Nucleus accumbens (tissue), 56 donors: ENCODE measurements around the gene RNF212B.
"Not testable (repeated sequence)": the region's sequence is repeated elsewhere in the genome, so short reads cannot be mapped to it uniquely, and the experiment has no call there.

Experiments
- DNase-seq, 56 donors: peaks; one replicate each; lab custom pipeline; 2025; lab: John Stamatoyannopoulos, UW

The RNF212B gene

DNA sequence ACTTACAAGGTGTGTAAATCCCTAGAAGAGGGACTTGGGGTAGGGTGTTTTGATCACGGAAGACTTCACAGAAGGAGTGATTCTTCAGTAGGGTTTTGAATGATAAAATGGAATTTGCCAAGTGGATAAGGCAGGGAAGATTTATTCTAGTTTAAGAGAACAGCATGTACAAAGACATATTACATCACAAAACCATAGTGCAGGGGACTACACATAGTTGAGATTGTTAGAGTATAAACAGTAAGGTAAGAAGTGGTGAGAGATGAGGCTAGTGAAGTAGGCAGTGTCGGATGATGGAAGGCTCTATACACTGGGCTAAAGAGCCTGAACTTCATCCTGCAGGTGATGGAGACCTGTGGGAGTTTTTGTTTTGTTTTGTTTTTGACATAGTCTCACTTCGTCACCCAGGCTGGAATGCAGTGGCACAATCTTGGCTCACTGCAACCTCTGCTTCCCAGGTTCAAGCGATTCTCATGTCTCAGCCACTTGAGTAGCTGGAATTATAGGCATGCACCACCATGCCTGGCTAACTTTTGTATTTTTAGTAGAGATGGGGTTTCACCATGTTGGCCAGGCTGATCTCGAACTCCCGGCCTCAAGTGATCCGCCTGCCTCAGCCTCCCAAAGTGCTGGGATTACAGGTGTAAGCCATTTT is 3.5 kb downstream of the RNF212B start:
- DNase-seq, result not testable (repeated sequence)

DNA sequence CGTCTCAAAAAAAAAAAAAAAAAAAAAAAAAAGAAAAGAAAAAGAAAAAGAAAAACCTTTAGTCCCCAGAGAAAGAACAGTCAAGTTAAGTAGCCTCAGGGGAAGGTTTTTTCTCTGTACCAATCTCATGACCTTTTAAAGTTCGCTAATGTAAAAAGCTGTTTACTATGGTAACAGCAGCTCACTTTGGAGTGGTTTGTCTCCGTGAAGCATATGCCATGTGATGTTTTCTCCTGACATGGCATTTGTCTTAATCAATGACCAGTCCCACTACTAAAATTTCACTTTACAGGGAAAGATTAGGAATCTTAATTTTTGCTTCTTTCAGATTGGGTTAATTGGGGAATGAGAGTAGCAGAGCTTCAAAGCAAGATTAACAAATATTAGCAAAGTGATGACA is 4.3 kb downstream of the RNF212B start:
- DNase-seq, result no peak

DNA sequence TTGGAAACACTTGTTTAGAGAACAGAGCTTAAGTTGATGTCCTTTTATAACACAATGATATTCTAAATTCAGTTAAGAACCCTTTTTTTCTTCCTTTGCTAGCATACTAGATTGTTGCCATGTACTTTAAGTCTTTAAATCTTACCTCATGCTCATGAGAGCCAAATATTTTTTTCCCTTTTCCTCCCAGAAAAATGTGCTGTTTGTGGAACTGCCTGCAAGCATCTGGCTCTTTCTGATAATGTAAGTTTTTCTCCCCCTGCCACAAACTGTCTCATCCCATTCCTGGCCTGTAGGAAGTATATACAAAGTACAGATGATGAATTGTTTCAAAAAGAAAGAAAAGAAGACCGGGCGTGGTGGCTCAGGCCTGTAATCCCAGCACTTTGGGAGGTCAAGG is 5.3 kb downstream of the RNF212B start:
- no peak for DNase-seq

DNA sequence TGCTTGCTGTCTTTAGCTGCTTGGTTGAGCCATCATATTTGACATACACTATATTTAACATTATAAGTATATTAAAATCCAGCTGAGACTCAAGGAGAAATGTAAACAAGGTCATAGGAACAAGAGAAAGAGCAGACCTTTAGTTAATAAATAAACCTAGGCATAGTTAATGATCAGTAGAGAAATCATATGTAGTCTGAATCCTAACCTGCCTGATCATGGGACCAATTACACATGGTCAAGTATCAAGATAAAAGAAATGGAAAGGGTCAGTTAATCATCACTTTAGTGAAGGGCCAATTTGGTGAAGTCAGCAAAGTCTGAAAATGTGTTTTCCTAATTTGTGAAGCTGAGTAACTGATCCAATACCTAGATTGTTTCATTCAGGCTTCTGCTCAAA is 7.5 kb downstream of the RNF212B start:
- no peak for DNase-seq

DNA sequence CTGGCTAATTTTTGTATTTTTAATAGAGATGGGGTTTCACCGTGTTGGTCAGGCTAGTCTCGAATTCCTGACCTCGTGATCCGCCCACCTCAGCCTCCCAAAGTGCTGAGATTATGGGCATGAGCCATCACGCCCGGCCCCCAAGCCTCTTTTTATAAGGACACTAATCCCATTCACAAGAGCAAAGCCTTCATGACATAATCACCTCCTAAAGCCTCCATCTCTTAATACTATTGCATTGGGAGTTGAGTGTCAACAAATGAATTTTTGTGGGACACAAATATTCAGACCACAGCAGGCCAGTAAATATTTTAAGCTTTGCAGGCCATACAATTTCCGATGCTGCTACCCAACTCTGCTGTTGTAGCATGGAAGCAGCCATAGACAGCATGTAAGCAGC is 10.9 kb downstream of the RNF212B start:
- DNase-seq, result no peak

DNA sequence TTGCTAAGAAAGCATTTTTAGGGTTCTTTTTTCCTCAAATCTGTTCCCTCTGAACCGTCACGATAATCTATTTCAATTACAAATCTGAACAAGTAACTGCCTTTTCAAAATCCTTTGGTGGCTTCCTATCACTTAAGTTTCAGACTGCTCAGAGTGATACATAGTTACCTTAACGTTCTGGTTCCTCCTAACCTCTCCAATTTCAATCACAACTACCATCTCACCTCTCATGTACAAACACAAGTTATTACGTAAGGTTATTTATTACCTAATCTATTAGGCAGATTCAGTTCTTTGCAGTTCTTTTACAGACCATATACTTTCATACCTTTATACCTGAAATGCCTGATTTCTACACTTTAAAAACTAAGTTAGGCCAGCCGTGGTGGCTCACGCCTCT is 12.1 kb downstream of the RNF212B start:
- no peak for DNase-seq

DNA sequence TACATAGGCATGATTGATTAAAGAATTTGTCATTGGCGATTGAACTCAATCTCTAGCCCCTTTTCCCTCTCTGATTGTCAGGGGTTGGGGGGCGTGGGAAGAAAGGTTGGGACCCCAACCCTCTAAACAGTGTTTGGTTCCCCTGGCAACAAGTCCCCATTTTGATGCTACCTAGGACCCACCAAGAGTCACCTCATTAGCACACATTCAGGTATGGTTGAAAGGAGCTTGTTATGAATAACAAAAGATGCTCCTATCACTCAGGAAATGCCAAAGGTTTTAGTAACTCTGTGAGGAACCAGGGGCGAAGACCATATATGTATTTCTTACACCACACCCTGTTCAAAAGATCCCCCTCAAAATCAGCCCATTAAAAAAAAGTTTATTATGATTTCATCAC is 14.3 kb downstream of the RNF212B start:
- no peak for DNase-seq

DNA sequence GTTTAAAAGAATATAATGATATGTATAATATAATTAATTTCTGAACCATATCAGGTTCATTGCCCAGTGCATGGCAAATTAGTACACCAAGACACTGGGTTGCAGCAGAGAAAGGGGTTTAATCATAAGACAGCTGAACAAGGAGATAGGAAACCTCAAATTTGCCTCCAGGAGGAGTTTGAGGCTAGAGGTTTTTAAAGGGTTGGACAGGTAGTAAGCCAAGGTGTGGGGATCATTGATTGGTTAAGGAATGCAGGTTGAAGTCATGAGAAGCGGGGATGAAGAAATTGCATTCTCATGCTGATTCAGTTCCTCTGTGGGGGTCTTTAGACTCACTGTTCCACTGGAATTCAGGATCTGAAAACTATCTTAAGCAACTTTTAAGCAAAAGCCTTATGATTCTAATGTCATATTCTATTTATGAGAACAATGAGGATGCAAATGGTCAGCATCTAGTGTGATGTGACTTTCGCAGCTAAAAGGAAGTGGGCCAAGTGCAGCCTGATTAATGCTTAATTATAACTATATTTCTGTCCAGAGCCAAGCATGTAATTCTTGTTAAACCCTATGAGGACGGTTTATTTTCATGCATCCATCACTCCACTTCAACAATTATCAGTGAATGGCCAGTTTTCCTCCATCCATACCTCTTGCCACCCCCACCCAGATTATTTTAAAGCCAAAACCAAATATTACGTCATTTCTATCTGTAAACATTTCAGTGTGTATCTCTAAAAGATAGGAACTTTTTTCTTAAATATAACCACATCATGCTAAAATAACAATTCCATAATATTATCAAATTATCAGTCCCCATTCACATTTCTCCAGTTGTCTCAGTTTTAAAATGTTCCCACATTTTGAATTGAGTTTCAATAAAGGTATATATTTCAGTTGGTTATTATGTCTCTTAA is 14.9 kb downstream of the RNF212B start:
- no peak for DNase-seq

DNA sequence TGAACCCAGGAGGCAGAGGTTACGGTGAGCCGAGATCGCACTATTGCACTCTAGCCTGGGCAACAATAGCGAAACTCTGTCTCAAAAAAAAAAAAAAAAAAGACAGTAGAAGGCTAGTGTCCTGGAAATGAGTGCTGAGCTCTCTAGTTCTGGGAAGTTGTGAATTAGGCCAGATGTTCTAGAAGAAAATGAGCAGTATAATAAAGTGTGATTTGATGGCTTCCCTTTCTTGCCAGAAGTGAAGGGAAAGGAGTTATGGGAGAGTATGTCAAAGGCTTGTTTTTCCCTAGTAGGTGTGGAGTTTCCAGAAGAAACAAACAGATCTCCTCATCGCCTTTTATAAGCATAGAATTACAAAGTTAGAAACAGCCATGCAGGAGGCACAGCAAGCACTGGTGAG is 20.5 kb downstream of the RNF212B start:
- DNase-seq, result no peak

DNA sequence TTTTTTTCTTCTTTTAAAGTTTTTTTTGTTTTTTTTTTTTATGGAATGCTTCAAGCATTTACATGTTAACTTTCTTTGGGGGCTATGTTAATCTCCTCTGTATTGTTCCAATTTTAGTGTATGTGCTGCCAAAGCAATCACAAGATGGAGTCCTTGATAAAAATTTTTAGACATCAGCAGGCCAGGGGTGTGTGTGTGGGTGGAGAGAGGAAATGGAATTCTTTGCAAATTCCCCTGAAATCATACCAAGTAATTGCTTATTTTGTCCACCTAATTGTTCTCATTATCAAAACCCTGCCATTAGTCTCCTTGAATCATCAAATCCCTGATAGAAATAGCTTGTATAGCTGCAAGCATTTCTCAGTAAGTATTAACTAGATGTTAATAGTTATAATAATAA is 21.7 kb downstream of the RNF212B start:
- no peak for DNase-seq

DNA sequence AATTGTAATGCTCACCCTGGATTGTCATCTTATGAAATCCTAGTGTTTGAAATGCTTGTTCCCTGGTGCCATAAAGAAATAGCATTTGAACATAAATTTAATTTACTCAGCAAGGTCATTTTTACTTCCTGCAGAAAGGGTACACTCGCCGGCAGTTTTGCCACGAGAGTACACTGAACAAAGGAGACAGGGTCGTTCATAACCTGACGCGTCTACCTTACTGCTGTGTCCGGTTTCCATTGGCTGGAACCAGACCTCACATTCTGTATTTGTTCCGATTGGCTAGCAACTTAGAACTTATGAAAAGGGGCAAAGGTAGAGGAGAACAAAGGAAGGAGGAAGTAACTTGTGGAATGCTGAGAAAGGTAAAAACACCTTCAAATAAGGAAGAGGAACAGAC is 23.1 kb downstream of the RNF212B start:
- DNase-seq, result not testable (repeated sequence)

DNA sequence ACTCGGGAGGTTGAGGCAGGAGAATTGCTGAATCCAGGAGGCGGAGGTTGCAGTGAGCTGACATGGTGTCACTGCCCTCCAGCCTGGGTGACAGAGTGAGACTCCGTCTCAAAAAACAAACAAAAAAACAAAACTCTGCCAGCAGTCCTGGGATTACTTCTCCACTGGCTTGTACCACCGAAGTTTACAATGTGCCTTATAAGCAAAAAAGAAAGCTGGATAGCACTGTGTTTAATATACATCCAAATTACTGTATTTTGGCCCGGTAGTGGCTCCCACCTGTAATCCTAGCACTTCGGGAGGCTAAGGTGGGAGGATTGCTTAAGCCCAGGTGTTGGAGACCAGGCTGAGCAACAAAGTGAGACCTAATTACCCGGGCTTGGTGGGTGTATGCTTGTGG is 31.5 kb downstream of the RNF212B start:
- DNase-seq, result no peak

DNA sequence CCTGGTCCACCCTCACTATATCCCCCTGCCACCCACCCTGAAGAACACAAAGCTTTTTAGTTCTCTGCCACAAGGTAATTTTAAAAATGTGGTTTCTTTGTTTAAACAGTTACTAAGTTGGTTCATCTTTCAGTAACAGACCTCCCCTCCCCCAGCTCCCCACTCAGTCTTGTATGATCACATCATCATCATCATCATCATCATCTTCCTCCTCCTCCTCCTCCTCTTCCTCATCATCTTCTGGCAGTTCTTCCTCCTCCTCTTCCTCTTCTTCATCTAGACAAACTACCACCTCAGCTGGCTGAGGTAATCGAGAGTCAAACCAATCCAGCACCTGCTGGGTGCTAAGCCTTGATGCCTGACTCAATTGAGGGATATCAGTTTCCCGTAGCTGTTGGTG is 37.7 kb downstream of the RNF212B start:
- DNase-seq, result no peak

DNA sequence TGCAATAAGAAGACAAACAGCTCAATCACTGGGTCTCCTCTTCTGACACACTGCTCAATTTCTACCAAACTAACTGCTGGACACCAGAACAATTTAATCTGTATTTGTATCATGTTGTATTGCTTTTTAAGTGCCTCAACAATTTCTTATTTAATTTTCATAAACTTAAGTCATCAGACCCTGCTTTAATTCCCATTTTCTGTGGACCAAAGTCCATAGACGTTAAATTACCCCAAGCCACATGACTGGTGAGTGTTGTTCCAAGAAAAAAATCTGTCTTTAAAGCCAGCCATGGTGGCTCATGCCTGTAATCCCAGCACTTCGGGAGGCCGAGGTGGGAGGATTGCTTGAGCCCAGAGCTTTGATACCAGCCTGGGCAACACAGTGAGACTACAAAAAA is 39.5 kb downstream of the RNF212B start:
- no peak for DNase-seq

DNA sequence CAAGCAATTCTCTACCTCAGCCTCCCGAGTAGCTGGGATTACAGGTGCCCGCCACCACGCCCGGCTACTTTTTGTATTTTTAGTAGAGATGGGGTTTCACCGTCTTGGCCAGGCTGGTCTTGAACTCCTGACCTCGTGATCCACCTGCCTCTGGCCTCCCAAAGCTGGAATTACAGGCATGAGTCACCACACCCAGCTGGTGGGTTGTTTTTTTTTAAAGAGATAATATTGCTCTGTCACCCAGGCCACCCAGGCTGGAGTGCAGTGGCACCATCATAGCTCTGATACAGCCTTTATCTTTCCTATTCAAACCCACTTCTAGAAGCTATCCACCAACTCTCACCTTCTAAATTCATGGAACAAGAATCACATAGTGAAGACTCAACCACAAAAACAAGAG is 40.2 kb downstream of the RNF212B start:
- not testable (repeated sequence) for DNase-seq

DNA sequence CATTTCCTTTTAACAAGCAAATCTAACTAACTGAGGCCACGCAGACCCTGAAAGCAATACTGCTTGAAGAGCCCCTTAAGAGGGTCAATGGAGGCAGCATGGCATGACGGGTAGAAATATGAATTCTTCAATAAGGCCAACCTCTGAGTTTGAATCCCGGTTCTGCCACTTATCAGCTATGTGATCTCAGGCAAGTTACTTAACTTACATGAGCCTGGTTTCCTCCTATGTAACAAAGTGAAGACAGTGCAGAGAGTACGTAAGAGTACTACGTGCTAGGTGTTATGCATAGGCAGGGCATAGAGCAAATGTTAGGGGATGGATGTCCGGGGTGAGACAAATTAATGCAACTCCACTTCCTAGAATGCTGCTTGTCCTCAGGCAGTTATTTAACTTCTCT is 43.5 kb downstream of the RNF212B start:
- DNase-seq, result no peak

DNA sequence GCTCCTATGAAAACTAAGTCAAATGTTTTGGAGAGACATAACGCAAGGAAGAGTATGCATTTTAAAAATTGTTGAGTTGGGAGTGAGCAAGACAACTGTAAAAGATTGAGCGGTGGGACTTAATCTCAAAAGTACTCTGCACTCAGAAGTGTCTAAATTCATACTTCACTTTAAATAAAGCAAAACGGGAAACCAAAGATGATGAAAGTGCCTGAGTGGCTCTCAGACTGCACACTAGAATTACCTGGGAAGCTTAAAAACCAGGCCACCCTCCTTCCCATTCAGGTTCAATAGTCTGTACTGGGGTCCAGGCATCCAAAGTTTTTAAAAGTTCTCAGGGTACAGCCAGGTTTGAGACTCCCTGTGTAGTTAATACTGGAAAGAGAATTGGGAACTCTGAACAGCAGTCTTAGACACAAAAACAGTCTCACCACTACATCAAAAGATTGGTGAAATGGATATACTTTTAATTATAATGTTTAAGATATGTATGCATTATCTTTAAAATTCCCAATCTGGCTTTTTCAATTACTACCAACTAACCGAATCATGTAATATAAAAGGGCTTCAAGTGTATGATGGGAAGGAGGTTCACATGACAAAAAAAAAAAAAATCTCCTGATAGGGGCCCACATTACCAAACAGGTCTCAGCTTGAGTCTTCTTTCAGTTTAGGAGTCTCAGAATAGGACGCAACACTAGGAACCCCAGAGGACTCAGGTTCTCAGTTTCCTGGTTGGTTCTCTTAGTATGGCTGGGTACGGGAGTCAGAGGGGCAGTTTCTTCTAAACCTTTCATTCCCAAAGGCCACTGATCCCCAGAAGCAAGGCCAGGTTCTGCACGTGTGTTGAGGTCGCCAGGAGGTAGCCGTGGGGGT is 47.2 kb downstream of the RNF212B start:
- DNase-seq, result peak in 1 of 56 donors; percentile 52

DNA sequence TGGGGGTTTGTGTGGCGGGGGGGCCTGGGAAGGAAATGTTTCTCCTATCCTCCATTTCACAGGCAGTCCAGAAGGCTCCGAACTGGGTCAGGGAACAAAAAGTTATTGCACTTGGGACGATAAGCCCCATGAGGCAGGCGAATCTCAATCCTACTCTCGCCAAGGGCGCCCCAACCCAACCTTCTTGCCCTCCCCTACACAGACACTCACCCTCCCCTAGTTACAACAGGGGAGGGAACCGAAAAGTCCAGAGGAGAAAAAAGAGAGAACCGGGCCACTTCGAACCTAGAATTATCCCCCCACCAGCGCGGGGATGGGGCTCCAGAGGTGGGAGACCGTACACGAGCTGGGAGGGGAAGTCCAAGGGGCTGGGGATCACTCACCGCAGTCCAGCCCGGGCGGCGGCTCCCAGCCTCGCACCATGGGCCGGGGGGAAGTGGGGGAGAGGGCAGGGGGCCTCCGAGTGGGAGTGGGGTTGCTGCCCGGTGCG is 47.8 kb downstream of the RNF212B start:
- peak in 3 of 56 donors; percentile 38 to 60 (median 52) for DNase-seq

DNA sequence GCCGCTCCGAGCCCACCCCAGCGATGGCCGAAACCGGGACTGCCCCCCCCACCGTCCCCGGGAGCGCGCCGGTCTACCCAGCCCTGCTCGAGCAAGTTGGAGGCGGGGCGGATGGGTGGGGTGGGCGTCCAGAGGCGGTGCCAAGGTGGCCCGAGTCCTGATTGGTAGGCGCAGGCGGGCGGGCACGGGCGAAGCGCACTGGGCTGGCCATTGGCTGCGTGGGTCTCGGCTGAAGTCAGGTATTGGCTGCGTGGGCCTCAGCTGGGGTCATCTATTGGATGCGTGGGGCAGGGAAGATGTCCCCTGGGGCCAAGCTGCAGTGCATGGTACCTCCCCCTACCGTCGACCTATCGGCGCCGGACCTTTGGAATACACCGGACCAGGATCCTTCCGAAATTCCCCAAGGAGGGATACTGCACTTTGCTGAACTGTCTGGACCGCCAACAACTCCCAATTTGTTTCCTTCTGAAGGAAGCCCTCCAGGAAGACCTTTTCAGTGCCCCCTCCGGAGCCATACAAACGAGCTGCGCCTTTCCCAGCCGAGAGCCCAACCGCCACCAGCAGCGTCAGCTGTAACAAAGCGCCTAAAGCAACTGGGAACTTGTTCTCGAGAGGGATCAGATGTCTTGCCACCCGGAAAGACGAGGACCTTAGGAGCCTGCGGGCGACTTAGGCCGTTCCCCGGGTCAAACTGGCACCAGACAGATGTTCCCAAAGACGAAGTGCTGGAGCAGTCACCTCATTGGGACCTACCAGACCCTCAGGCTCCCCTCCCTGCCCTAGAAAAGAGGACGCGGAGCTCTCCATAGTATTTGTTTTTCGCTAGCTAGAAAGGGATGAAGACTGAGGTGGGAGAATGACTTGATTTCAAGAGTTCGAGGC is 48.5 kb downstream of the RNF212B start, which contains the start of gene HOMEZ:
Gene HOMEZ, minus strand, starts transcription at position 113 of the 882 bp plus-strand sequence. CDS start 180 bp downstream, outside the sequence.
- peak; percentile 70 to 99 (median 98) for DNase-seq
